Measurements from ENCODE around the gene UMOD.

Gene UMOD

DNA sequence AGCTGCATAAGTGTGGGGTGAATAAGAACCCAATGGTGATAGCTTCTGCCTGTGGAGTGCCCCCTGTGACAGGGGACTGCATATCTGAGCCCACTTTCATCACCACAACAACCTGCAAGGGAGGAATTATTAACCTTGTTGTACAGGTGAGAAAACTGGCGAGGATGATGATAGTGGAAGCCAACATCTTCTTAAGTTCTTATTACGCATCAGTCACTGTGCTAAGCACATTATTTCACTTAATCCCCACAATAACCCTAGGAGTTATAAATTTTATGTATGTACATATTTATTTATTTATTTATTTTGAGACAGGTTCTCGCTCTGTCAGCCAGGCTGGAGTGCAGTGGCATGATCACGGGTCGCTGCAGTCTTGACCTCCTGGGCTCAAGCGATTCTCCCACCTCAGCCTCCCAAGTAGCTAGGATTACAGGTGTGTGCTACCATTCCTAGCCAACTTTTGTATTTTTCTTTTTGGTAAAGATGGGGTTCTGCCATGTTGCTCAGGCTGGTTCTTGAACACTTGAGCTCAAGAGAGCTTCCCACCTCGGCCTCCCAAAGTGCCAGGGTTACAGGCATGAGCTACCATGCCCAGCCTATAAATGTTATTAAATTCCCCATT is 44.4 kb upstream of the UMOD start:
- H3K4me1 ChIP-seq (ENCODE audit: insufficient read depth, low read length, poor library complexity, severe bottlenecking) = no peaks in the 10 kb centered on the region

DNA sequence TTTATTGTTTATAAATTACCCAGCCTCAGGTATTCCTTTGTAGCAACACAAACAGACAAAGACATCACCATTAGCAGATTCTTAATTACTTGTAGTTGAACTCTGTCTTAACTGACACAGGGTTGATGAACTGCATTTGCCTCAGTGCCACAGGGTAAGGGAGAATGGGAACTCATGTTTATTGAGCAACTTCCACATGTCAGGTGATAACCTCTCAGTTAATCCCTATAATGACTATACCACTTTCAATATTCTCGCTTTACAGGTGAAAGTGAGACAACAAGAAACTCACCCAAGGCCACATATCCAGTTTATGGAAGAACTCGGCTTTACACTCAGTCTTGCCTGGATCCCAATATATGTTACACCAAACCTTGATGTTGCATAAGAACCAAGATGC is 43.4 kb upstream of the UMOD start:
- Histone ChIP-seq H3K27me3 (ENCODE audit: insufficient read depth, low read length, poor library complexity, severe bottlenecking) (no peaks in the 10 kb centered on the region), H3K9me3 (ENCODE audit: insufficient read depth, low read depth, low read length) (no peaks in the 10 kb centered on the region), H3K4me1 (ENCODE audit: insufficient read depth, low read length, poor library complexity, severe bottlenecking) (no peaks in the 10 kb centered on the region), H3K9me2 (replicated peaks; ENCODE audit: low read depth, low read length) (no peaks in the 10 kb centered on the region), H3K79me2 (ENCODE audit: insufficient read depth, low read length) (no peaks in the 10 kb centered on the region), H3K9ac (ENCODE audit: low read depth, low read length, poor library complexity, severe bottlenecking) (no peak overlapping the region), H3K36me3 (ENCODE audit: insufficient read depth, low read length) (no peaks in the 10 kb centered on the region), H4K20me1 (ENCODE audit: insufficient read depth, low read length, poor library complexity, severe bottlenecking) (no peaks in the 10 kb centered on the region), H2AFZ (ENCODE audit: low read length) (no peak overlapping the region), H3K4me2 (ENCODE audit: low read depth, low read length, poor library complexity, severe bottlenecking) (no peak overlapping the region), H3F3A (ENCODE audit: low read depth) (no peaks in the 10 kb centered on the region), H3K4me3 (ENCODE audit: low read length, poor library complexity, severe bottlenecking) (no peak overlapping the region)
- no peak for TF ChIP-seq EZH2phosphoT487 (IDR thresholded peaks at IDR 0.05; ENCODE audit: borderline replicate concordance)
- TF ChIP-seq, protein P1, sequence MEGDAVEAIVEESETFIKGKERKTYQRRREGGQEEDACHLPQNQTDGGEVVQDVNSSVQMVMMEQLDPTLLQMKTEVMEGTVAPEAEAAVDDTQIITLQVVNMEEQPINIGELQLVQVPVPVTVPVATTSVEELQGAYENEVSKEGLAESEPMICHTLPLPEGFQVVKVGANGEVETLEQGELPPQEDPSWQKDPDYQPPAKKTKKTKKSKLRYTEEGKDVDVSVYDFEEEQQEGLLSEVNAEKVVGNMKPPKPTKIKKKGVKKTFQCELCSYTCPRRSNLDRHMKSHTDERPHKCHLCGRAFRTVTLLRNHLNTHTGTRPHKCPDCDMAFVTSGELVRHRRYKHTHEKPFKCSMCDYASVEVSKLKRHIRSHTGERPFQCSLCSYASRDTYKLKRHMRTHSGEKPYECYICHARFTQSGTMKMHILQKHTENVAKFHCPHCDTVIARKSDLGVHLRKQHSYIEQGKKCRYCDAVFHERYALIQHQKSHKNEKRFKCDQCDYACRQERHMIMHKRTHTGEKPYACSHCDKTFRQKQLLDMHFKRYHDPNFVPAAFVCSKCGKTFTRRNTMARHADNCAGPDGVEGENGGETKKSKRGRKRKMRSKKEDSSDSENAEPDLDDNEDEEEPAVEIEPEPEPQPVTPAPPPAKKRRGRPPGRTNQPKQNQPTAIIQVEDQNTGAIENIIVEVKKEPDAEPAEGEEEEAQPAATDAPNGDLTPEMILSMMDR (conservative IDR thresholded peaks at IDR 0.05; ENCODE audit: low read length) = no peak

More for the DNA sequence above, 44.4 kb upstream of the UMOD start:
- no peak overlapping the region for H3K9ac ChIP-seq (ENCODE audit: low read depth, low read length, poor library complexity, severe bottlenecking)
- no peaks in the 10 kb centered on the region for H3K9me3 ChIP-seq (ENCODE audit: insufficient read depth, low read depth, low read length)
- H2AFZ ChIP-seq (ENCODE audit: low read length) = no peak overlapping the region
- no peak overlapping the region for H3K4me3 ChIP-seq (ENCODE audit: low read length, poor library complexity, severe bottlenecking)
- no peaks in the 10 kb centered on the region for H3K79me2 ChIP-seq (ENCODE audit: insufficient read depth, low read length)
- H3F3A ChIP-seq (ENCODE audit: low read depth) = no peaks in the 10 kb centered on the region
- no peaks in the 10 kb centered on the region for H4K20me1 ChIP-seq (ENCODE audit: insufficient read depth, low read length, poor library complexity, severe bottlenecking)
- no peaks in the 10 kb centered on the region for H3K36me3 ChIP-seq (ENCODE audit: insufficient read depth, low read length)
- no peaks in the 10 kb centered on the region for H3K27me3 ChIP-seq (ENCODE audit: insufficient read depth, low read length, poor library complexity, severe bottlenecking)
- H3K4me2 ChIP-seq (ENCODE audit: low read depth, low read length, poor library complexity, severe bottlenecking) = no peak overlapping the region
- TF ChIP-seq, protein P1 (conservative IDR thresholded peaks at IDR 0.05; ENCODE audit: low read length) = no peak
- no peak for TF ChIP-seq EZH2phosphoT487 (IDR thresholded peaks at IDR 0.05; ENCODE audit: borderline replicate concordance)
- no peaks in the 10 kb centered on the region for H3K9me2 ChIP-seq (replicated peaks; ENCODE audit: low read depth, low read length)

DNA sequence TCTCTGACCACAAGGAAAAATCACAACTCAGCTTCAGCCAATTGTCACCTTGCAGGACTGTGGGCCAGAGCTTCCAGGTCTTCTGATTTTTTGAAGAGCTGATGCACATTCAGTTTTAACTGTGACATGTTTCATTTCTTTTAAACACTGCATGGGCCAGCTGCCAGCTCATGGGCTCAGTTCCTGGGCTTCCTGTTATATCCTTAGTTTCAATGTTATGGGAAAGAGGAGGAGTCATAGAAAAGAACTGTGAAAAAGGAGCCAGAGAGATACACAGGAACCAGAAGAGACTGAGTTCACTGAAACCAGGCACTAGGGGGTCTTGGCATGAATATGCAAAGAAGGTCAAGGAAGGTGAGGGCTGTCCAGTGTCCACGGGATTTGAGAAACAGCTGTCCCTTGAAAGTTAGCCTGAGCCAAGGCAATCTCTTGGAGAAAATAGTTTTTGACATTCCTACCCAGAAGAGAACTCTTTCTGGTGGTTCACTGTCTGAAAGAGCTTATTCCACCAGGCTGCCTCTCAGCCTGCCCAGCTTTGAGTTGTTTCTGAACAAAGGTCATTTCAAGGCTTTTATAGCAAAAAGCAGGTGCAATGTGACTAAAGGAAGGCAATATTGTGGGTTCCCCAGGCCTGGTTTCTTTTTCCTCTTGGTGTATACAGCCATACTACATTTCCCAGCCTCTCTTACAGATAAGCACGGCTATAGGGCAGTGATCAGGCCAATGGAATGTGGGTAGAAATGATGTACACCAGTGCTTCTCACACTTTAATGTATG is 41.5 kb upstream of the UMOD start:
- H3K9me2 ChIP-seq (replicated peaks; ENCODE audit: low read depth, low read length) = no peaks in the 10 kb centered on the region
- H3K4me1 ChIP-seq (ENCODE audit: insufficient read depth, low read length, poor library complexity, severe bottlenecking) = no peaks in the 10 kb centered on the region
- H3K4me3 ChIP-seq (ENCODE audit: low read length, poor library complexity, severe bottlenecking) = no peak overlapping the region
- no peaks in the 10 kb centered on the region for H3K79me2 ChIP-seq (ENCODE audit: insufficient read depth, low read length)
- H3K36me3 ChIP-seq (ENCODE audit: insufficient read depth, low read length) = no peaks in the 10 kb centered on the region
- no peak overlapping the region for H2AFZ ChIP-seq (ENCODE audit: low read length)
- H3F3A ChIP-seq (ENCODE audit: low read depth) = no peaks in the 10 kb centered on the region
- no peaks in the 10 kb centered on the region for H3K9me3 ChIP-seq (ENCODE audit: insufficient read depth, low read depth, low read length)
- H3K27me3 ChIP-seq (ENCODE audit: insufficient read depth, low read length, poor library complexity, severe bottlenecking) = no peaks in the 10 kb centered on the region
- no peak overlapping the region for H3K4me2 ChIP-seq (ENCODE audit: low read depth, low read length, poor library complexity, severe bottlenecking)
- TF ChIP-seq EZH2phosphoT487 (IDR thresholded peaks at IDR 0.05; ENCODE audit: borderline replicate concordance) = no peak
- TF ChIP-seq, protein P1 (conservative IDR thresholded peaks at IDR 0.05; ENCODE audit: low read length) = no peak
- H4K20me1 ChIP-seq (ENCODE audit: insufficient read depth, low read length, poor library complexity, severe bottlenecking) = no peaks in the 10 kb centered on the region
- no peak overlapping the region for H3K9ac ChIP-seq (ENCODE audit: low read depth, low read length, poor library complexity, severe bottlenecking)

Measured in Loucy (cell line).